Transverse colon (tissue), 4 donors: Measurements from ENCODE around the gene GMCL1.

Experiments
- POLR2A ChIP-seq: fragments of 450-650 bp; IDR thresholded peaks from one replicate; pipeline ENCODE4 v1.6.1; 2016; ENCODE audit warnings: antibody characterized with exemption, mild to moderate bottlenecking, moderate library complexity
- POLR2AphosphoS5 ChIP-seq, 3 donors: sonication (generic); formaldehyde crosslinking; IDR thresholded peaks; one replicate each; pipeline ENCODE4 v1.6.1; 2016; ENCODE audit warnings: antibody characterized with exemption in 3 of 3
- TF ChIP-seq, protein P1 (sequence below), 5 experiments: fragments of 200-600 bp in 3 of 5; fragments of 450-650 bp in 2 of 5; sonication (generic) in 3 of 5; IDR thresholded peaks; 1 replicate in 2 of 5; 2 replicates in 3 of 5; pipeline ENCODE4 v1.5.1; 2016 to 2017; ENCODE audit warnings: antibody characterized with exemption in 5 of 5, inconsistent platforms in 3 of 5, mild to moderate bottlenecking in 2 of 5, moderate library complexity in 1 of 5

DNA sequence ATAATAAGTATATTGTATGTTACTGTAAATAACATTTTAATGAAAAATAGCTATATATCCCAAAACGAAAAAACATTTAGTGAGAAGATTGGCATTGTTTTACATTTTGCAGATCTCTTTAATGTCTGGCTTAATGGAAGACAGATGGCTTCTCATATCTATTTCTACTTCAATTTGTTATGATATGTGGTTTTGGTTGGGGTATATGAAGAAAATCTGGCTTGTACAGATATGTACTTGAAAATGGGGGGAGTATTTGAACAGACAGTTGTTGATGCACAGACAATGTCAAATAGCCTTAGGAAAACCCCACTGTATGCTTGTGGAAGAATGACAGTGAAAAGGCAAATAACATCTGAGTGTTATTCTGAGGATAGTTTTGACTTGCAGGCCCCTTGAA, 23.6 kb upstream of the GMCL1 start:
- TF ChIP-seq, protein P1, sequence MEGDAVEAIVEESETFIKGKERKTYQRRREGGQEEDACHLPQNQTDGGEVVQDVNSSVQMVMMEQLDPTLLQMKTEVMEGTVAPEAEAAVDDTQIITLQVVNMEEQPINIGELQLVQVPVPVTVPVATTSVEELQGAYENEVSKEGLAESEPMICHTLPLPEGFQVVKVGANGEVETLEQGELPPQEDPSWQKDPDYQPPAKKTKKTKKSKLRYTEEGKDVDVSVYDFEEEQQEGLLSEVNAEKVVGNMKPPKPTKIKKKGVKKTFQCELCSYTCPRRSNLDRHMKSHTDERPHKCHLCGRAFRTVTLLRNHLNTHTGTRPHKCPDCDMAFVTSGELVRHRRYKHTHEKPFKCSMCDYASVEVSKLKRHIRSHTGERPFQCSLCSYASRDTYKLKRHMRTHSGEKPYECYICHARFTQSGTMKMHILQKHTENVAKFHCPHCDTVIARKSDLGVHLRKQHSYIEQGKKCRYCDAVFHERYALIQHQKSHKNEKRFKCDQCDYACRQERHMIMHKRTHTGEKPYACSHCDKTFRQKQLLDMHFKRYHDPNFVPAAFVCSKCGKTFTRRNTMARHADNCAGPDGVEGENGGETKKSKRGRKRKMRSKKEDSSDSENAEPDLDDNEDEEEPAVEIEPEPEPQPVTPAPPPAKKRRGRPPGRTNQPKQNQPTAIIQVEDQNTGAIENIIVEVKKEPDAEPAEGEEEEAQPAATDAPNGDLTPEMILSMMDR (IDR thresholded peaks at IDR 0.05): no peak
- TF ChIP-seq POLR2A (no peak), POLR2AphosphoS5 (IDR thresholded peaks at IDR 0.05) (no peak)
